Measurements from ENCODE around the gene TNFRSF12A. TPM values are rescaled to one million over a fixed set of nuclear protein-coding genes. Genes with fewer than 3 reads are reported as not detected.
A peak's percentile ranks its signal among the peaks of the same experiment; 100 is the strongest.

Gene TNFRSF12A, protein sequence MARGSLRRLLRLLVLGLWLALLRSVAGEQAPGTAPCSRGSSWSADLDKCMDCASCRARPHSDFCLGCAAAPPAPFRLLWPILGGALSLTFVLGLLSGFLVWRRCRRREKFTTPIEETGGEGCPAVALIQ
- 74.9 TPM for total RNA-seq
- long read RNA-seq, transcript TNFRSF12A-201 (4 exons, 1,033 nt): major isoform, 82 of 104 reads
- long read RNA-seq, transcript TNFRSF12A-203 (3 exons, 1,678 nt): minor isoform, 10 of 104 reads
- long read RNA-seq, partial matches to known transcripts: 3 of 104 reads
- long read RNA-seq, other reads (novel, unspliced or antisense): 5 of 104 reads

DNA sequence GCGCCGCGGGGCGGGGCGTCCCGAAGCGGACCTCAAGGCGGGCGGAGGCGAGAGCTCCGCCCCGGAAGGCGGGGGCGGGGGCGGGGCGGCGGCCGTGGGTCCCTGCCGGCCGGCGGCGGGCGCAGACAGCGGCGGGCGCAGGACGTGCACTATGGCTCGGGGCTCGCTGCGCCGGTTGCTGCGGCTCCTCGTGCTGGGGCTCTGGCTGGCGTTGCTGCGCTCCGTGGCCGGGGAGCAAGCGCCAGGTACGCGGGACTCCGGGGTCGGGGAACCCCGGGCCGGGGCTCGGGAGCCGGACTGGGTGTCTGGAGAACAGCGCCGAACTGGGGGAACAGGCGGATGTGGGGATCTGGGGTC lies at the start of gene TNFRSF12A:
Gene TNFRSF12A, plus strand, starts transcription at position 122 of the 357 bp plus-strand sequence. Its CDS starts 30 bp downstream, at position 152.
- TF ChIP-seq, protein P1, sequence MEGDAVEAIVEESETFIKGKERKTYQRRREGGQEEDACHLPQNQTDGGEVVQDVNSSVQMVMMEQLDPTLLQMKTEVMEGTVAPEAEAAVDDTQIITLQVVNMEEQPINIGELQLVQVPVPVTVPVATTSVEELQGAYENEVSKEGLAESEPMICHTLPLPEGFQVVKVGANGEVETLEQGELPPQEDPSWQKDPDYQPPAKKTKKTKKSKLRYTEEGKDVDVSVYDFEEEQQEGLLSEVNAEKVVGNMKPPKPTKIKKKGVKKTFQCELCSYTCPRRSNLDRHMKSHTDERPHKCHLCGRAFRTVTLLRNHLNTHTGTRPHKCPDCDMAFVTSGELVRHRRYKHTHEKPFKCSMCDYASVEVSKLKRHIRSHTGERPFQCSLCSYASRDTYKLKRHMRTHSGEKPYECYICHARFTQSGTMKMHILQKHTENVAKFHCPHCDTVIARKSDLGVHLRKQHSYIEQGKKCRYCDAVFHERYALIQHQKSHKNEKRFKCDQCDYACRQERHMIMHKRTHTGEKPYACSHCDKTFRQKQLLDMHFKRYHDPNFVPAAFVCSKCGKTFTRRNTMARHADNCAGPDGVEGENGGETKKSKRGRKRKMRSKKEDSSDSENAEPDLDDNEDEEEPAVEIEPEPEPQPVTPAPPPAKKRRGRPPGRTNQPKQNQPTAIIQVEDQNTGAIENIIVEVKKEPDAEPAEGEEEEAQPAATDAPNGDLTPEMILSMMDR (IDR thresholded peaks at IDR 0.05): no peak
- intact Hi-C loops (cut with DNase I): no loop called here
- no peaks in the 10 kb centered on the region for H3K36me3 ChIP-seq
- no peaks in the 10 kb centered on the region for H3K9me3 ChIP-seq
- H3K4me3 ChIP-seq: peak within 1 kb of the TSS; percentile 68
- peak; percentile 91 for DNase-seq
- peaks cover 49% of the 10 kb centered on the region for H3K4me1 ChIP-seq
- H3K27ac ChIP-seq: peak within 1 kb of the TSS; percentile 91
- peak; percentile 63 for ATAC-seq
- H3K27me3 ChIP-seq: peaks cover 12% of the 10 kb centered on the region

DNA sequence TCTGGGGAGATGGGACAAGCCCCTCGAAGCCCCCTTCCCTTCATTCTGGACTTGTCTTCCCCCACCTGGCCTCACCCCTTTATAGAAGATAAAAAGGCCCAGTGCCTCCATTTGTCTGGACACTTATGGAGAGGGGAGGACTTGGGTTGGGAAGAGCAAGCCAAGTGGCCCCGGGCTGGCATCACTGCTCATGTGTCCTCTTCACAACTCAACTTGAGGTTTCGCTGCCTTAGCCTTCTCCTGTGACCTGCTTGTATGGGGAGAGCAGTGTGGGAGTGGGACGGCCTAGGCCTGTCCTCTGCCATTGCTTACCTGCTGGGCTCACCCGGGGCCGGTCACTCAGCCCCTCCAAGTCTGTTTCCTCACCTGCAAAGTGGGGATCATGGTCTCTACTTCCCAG lies 49.6 kb upstream of the TNFRSF12A start:
- TF ChIP-seq, protein P1 (IDR thresholded peaks at IDR 0.05): no peak
- no peak overlapping the region for H3K27ac ChIP-seq
- peaks cover 29% of the 10 kb centered on the region for H3K27me3 ChIP-seq
- no peaks in the 10 kb centered on the region for H3K9me3 ChIP-seq
- no peaks in the 10 kb centered on the region for H3K36me3 ChIP-seq
- H3K4me1 ChIP-seq: peaks cover 22% of the 10 kb centered on the region
- ATAC-seq: no peak
- intact Hi-C loops (cut with DNase I): no loop called here
- no peak for DNase-seq
- peak overlapping the region; percentile 71 for H3K4me3 ChIP-seq

DNA sequence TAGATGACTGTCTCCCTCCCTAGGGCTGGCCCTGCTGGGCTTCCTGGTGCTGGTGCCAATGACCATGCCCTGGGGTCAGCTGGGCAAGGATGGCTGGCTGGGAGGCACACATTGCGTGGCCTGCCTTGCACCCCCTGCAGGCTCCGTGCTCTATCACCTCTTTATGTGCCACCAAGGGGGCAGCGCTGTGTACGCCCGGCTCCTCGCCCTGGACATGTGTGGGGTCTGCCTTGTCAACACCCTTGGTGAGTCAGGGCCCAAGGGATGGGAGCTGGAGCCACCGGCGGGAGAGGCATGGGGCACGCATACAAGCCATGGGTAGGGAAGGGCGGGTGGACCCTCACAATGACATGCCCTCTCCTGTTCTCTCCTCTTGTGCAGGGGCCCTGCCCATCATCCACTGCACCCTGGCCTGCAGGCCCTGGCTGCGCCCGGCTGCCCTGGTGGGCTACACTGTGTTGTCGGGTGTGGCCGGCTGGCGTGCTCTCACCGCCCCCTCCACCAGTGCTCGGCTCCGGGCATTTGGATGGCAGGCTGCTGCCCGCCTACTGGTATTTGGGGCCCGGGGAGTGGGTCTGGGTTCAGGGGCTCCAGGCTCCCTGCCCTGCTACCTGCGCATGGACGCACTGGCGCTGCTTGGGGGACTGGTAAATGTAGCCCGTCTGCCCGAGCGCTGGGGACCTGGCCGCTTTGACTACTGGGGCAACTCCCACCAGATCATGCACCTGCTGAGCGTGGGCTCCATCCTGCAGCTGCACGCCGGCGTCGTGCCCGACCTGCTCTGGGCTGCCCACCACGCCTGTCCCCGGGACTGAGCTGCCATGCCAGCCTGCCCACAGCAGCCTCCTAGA lies 48.8 kb upstream of the TNFRSF12A start:
- ATAC-seq (no peak), DNase-seq (no peak)
- H3K36me3 ChIP-seq: no peaks in the 10 kb centered on the region
- no peak overlapping the region for H3K4me3 ChIP-seq
- H3K27ac ChIP-seq: no peak overlapping the region
- TF ChIP-seq, protein P1 (IDR thresholded peaks at IDR 0.05): no peak
- intact Hi-C loops (cut with DNase I): no loop called here
- H3K9me3 ChIP-seq: no peaks in the 10 kb centered on the region
- peaks cover 22% of the 10 kb centered on the region for H3K4me1 ChIP-seq
- H3K27me3 ChIP-seq: peaks cover 22% of the 10 kb centered on the region

DNA sequence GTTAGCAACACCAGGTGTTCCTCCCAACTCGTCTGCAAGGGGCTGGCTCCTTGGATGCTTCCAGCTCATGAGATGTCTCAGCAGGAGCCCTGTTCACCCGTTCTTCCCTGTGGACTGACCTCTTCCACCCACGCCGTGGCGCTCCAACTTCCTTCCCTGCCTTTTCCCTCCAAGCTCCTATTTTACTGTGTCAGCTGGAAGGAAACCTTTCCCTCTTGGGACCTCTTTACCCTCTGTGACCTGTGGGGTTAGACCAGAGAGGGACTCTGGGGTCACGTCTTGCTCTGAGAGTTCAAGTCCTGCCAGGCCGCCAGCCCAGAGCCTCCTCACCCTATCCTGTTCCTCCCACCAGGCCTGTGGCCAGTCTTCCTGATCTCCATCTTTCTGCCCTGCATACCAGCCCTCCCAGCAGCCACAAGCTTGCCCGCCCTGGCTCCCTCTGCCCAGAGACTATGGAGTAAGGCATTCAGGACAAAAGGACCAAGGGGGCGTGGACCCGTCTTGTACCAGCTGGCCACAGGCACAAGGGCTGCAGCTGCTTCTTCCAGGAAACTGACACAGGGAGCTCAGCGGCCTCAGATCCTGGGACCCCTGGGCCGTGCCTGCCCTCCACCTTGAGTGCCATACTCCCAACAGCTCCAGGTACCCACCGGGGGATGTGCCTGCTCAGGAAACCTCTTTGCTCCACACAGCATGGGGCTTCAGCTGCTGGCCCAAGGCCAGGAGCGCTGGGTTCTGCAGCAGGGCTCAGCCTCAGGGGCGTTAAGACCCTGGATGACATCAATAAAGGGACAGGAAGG lies 48.0 kb upstream of the TNFRSF12A start:
- no peaks in the 10 kb centered on the region for H3K9me3 ChIP-seq
- TF ChIP-seq, protein P1 (IDR thresholded peaks at IDR 0.05): no peak
- intact Hi-C loops (cut with DNase I): no loop called here
- H3K36me3 ChIP-seq: no peaks in the 10 kb centered on the region
- ATAC-seq (no peak), DNase-seq (no peak)
- no peak overlapping the region for H3K4me3 ChIP-seq
- peaks cover 13% of the 10 kb centered on the region for H3K27me3 ChIP-seq
- peaks cover 17% of the 10 kb centered on the region for H3K4me1 ChIP-seq
- H3K27ac ChIP-seq: no peak overlapping the region

DNA sequence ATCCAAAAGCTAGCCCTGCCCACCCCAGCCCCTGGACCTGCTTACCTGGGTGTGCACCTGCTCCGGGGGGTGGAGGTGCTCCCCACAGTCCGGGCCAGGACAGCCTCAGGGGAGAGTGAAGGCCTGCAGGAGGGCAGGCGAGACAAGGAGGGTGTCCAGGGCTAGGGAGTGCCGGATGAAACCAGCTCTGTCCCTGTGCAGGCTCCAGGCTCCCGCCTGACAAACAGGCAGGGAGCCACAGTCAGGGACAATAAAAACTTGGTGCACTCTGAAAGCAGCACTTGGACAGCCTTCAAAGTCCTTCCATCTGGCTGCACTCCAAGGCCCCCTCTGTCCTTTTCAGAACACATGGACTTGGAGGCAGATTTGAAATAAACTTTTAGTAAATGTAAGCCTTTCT lies 47.1 kb upstream of the TNFRSF12A start:
- DNase-seq (no peak), ATAC-seq (no peak)
- no peak overlapping the region for H3K4me3 ChIP-seq
- peaks cover 16% of the 10 kb centered on the region for H3K4me1 ChIP-seq
- intact Hi-C loops (cut with DNase I): no loop called here
- H3K27me3 ChIP-seq: peaks cover 4% of the 10 kb centered on the region
- TF ChIP-seq, protein P1 (IDR thresholded peaks at IDR 0.05): no peak
- no peak overlapping the region for H3K27ac ChIP-seq
- no peaks in the 10 kb centered on the region for H3K36me3 ChIP-seq
- H3K9me3 ChIP-seq: no peaks in the 10 kb centered on the region
